HG02938 (cell line): ENCODE measurements around the gene OR4D1.

Experiments used
- ATAC-seq: cut with Tn5 transposase; IDR thresholded peaks from one replicate; pipeline ENCODE4 v1.9.1; 2021; ENCODE audit warnings: mild to moderate bottlenecking, moderate library complexity; ENCODE audit not compliant: unreplicated experiment

OR4D1 gene

GRCh38 chr17:58192612-58193011 lies 44.4 kb downstream of the OR4D1 start, which contains the start of gene EPX:
EPX (plus strand) TSS chr17:58192726; CDS start chr17:58192847, 121 bp downstream.
- no peak for ATAC-seq

- no peak for ATAC-seq
These were observed 45.6 kb downstream of the OR4D1 start for GRCh38 chr17:58193641-58194255.

GRCh38 chr17:58195518-58196123 lies 47.4 kb downstream of the OR4D1 start:
- no peak for ATAC-seq

- ATAC-seq = no peak
These were observed 48.4 kb downstream of the OR4D1 start for GRCh38 chr17:58196610-58197009.

GRCh38 chr17:58200024-58200633 lies 51.9 kb downstream of the OR4D1 start:
- ATAC-seq = no peak

GRCh38 chr17:58202859-58203258 lies 54.7 kb downstream of the OR4D1 start:
- ATAC-seq = no peak

GRCh38 chr17:58204796-58205195 lies 56.6 kb downstream of the OR4D1 start:
- ATAC-seq = no peak

- ATAC-seq = no peak
These were observed 57.8 kb downstream of the OR4D1 start for GRCh38 chr17:58205936-58206335.

- no peak for ATAC-seq
These were observed 59.3 kb downstream of the OR4D1 start for GRCh38 chr17:58207451-58207850.

GRCh38 chr17:58208344-58208743 lies 60.2 kb downstream of the OR4D1 start:
- no peak for ATAC-seq
